Ishikawa (cell line): Measurements from ENCODE around the gene ZNF579.

Experiments used
- CEBPB ChIP-seq: IDR thresholded peaks from 2 replicates; pipeline ENCODE4 v1.6.1; 2012
- CREB1 ChIP-seq: IDR thresholded peaks from 2 replicates; pipeline ENCODE4 v1.6.1; 2012; ENCODE audit warnings: low read depth
- EGR1 ChIP-seq: IDR thresholded peaks from 2 replicates; pipeline ENCODE4 v1.6.1; 2012
- EP300 ChIP-seq: IDR thresholded peaks from 2 replicates; pipeline ENCODE4 v1.6.1; 2012; ENCODE audit warnings: borderline replicate concordance
- FOXM1 ChIP-seq: IDR thresholded peaks from 2 replicates; pipeline ENCODE4 v1.6.1; 2012; ENCODE audit warnings: low read depth, borderline replicate concordance
- MAX ChIP-seq: IDR thresholded peaks from 2 replicates; pipeline ENCODE4 v1.6.1; 2012
- NFIC ChIP-seq: IDR thresholded peaks from 2 replicates; pipeline ENCODE4 v1.6.1; 2012
- RAD21 ChIP-seq: IDR thresholded peaks from 2 replicates; pipeline ENCODE4 v1.6.1; 2012; ENCODE audit warnings: low read depth
- REST ChIP-seq: IDR thresholded peaks from 2 replicates; pipeline ENCODE4 v1.6.1; 2012; ENCODE audit warnings: low read depth, mild to moderate bottlenecking
- TAF1 ChIP-seq: IDR thresholded peaks from 2 replicates; pipeline ENCODE4 v1.6.1; 2012; ENCODE audit warnings: low read depth, mild to moderate bottlenecking
- TCF12 ChIP-seq: IDR thresholded peaks from 2 replicates; pipeline ENCODE4 v1.6.1; 2012; ENCODE audit warnings: low read depth
- TEAD4 ChIP-seq: IDR thresholded peaks from 2 replicates; pipeline ENCODE4 v1.6.1; 2012
- USF1 ChIP-seq: IDR thresholded peaks from 2 replicates; pipeline ENCODE4 v1.6.1; 2012
- YY1 ChIP-seq: IDR thresholded peaks from 2 replicates; pipeline ENCODE4 v1.6.1; 2012; ENCODE audit warnings: low read depth
- ZBTB7A ChIP-seq: IDR thresholded peaks from 2 replicates; pipeline ENCODE4 v1.6.1; 2012; ENCODE audit warnings: low read depth

The ZNF579 gene

DNA sequence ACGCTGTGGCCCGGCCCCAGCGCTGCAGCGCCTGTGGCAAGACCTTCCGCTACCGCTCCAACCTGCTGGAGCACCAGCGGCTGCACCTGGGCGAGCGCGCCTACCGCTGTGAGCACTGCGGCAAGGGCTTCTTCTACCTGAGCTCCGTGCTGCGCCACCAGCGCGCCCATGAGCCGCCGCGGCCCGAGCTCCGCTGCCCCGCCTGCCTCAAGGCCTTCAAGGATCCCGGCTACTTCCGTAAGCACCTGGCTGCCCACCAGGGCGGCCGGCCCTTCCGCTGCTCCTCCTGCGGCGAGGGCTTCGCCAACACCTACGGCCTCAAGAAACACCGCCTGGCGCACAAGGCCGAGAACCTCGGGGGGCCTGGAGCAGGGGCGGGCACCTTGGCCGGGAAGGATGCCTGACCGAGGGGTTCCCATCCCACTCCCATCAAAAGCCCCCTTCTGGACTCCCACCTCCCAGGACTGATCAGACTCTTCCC, 35.8 kb upstream of the ZNF579 start:
- TF ChIP-seq TAF1 (no peak), NFIC (no peak), ZBTB7A (no peak), CREB1 (no peak), USF1 (no peak), EGR1 (no peak), FOXM1 (no peak), RAD21 (no peak), MAX (no peak), TCF12 (no peak)

DNA sequence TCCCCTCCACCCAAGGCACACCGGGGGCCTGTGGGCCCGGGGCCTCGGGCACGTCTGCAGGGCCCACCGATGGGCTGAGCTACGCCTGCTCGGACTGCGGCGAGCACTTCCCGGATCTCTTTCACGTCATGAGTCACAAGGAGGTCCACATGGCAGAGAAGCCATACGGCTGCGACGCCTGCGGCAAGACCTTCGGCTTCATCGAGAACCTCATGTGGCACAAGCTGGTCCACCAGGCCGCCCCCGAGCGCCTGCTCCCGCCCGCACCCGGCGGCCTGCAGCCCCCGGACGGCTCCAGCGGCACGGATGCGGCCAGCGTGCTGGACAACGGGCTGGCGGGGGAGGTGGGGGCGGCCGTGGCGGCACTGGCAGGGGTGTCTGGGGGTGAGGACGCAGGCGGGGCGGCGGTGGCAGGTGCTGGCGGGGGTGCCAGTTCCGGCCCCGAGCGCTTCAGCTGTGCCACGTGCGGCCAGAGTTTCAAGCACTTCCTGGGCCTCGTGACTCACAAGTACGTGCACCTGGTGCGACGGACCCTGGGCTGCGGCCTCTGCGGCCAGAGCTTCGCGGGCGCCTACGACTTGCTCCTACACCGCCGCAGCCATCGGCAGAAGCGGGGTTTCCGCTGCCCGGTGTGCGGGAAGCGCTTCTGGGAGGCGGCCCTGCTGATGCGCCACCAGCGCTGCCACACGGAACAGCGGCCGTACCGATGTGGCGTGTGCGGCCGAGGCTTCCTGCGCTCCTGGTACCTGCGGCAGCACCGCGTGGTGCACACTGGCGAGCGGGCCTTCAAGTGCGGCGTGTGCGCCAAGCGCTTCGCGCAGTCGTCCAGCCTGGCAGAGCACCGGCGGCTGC, 35.1 kb upstream of the ZNF579 start:
- no peak for TF ChIP-seq NFIC
- no peak for TF ChIP-seq TEAD4
- no peak for TF ChIP-seq TCF12
- no peak for TF ChIP-seq EP300

DNA sequence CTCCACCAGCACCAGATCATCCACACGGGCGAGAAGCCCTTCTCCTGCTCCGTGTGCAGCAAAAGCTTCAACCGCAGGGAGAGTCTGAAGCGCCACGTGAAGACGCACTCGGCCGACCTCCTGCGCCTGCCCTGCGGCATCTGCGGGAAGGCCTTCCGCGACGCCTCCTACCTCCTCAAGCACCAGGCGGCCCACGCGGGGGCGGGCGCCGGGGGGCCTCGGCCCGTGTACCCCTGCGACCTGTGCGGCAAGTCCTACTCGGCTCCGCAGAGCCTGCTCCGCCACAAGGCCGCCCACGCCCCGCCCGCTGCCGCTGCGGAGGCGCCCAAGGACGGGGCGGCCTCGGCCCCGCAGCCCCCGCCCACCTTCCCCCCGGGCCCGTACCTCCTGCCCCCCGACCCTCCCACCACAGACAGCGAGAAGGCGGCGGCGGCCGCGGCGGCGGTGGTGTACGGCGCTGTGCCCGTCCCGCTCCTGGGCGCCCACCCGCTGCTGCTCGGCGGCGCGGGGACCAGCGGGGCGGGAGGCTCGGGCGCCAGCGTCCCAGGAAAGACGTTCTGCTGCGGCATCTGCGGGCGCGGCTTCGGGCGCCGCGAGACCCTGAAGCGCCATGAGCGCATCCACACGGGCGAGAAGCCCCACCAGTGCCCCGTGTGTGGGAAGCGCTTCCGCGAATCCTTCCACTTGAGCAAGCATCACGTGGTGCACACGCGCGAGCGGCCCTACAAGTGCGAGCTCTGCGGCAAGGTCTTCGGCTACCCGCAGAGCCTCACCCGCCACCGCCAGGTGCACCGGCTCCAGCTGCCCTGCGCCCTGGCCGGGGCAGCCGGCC, 34.3 kb upstream of the ZNF579 start:
- TF ChIP-seq MAX (no peak), CEBPB (no peak)

DNA sequence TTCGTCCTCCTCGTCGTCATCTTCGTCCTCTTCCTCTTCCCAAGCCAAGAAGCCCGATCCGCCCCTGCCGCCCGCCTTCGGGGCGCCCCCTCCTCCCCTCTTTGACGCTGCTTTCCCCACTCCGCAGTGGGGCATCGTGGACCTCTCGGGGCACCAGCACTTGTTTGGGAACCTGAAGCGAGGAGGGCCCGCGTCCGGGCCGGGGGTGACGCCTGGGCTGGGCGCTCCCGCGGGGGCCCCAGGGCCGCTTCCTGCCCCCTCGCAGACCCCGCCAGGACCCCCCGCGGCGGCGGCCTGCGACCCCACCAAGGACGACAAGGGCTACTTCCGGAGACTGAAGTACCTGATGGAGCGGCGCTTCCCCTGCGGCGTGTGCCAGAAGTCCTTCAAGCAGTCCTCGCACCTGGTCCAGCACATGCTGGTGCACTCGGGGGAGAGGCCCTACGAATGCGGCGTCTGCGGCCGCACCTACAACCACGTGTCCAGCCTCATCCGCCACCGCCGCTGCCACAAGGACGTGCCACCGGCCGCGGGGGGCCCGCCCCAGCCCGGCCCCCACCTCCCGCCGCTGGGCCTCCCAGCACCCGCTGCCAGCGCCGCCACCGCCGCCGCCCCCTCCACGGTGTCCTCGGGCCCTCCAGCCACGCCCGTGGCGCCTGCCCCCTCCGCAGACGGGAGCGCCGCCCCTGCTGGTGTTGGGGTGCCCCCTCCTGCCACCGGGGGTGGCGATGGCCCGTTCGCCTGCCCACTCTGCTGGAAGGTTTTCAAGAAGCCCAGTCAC, 33.5 kb upstream of the ZNF579 start:
- TF ChIP-seq CREB1 = no peak

- TF ChIP-seq TCF12 = no peak
- TF ChIP-seq YY1 = no peak
- no peak for TF ChIP-seq FOXM1
Observed at GRCh38 chr19:55613396-55613795, 32.7 kb upstream of the ZNF579 start.

GRCh38 chr19:55611983-55612645, 31.5 kb upstream of the ZNF579 start:
- TF ChIP-seq ZBTB7A (no peak), USF1 (no peak), EP300 (no peak), YY1 (no peak), EGR1 (no peak), FOXM1 (no peak), CREB1 (no peak), CEBPB (no peak), TCF12 (no peak), TEAD4 (no peak), REST (no peak), TAF1 (no peak), NFIC (no peak), RAD21 (no peak), MAX (no peak)
